KMS-11 (cell line): ENCODE data around the gene GLIPR2.
"Not testable (repeated sequence)": the region's sequence is repeated elsewhere in the genome, so short reads cannot be mapped to it uniquely, and the experiment has no call there.

Experiments
- H2AFZ ChIP-seq: fragments of 200-600 bp; sonication (generic); 2 replicates; pipeline ENCODE4 v1.6.1; 2016; ENCODE audit warnings: antibody characterized with exemption, mixed run types, low read depth
- H3K27ac ChIP-seq: fragments of 200-600 bp; sonication (generic); 2 replicates; pipeline ENCODE4 v1.6.1; 2016; ENCODE audit warnings: mild to moderate bottlenecking, mixed run types
- H3K27me3 ChIP-seq: fragments of 200-600 bp; sonication (generic); 2 replicates; pipeline ENCODE4 v1.6.1; 2017; ENCODE audit warnings: mild to moderate bottlenecking, low read depth, mixed run types, moderate library complexity; ENCODE audit not compliant: insufficient read depth
- H3K36me3 ChIP-seq: fragments of 200-600 bp; sonication (generic); 2 replicates; pipeline ENCODE4 v1.6.1; 2017; ENCODE audit warnings: mild to moderate bottlenecking, mixed run types; ENCODE audit not compliant: insufficient read depth
- H3K4me1 ChIP-seq: fragments of 200-600 bp; sonication (generic); 2 replicates; pipeline ENCODE4 v1.6.1; 2016; ENCODE audit warnings: mild to moderate bottlenecking, low read depth, mixed run types; ENCODE audit not compliant: poor library complexity, severe bottlenecking
- H3K4me2 ChIP-seq: fragments of 200-600 bp; sonication (generic); 2 replicates; pipeline ENCODE4 v1.7.0; 2016; ENCODE audit warnings: mild to moderate bottlenecking, mixed run types
- H3K4me3 ChIP-seq: fragments of 200-600 bp; sonication (generic); IDR thresholded peaks from 2 replicates; pipeline ENCODE4 v1.6.1; 2017; ENCODE audit warnings: low read depth, low read length, mixed read lengths; ENCODE audit not compliant: insufficient read depth
- H3K79me2 ChIP-seq: fragments of 200-600 bp; sonication (generic); 2 replicates; pipeline ENCODE4 v1.6.1; 2016; ENCODE audit warnings: low read depth, mixed run types; ENCODE audit not compliant: insufficient read depth
- H3K9ac ChIP-seq: fragments of 200-600 bp; sonication (generic); 2 replicates; pipeline ENCODE4 v1.6.1; 2016; ENCODE audit warnings: mild to moderate bottlenecking, mixed run types
- H4K20me1 ChIP-seq: fragments of 200-600 bp; sonication (generic); 2 replicates; pipeline ENCODE4 v1.6.1; 2016; ENCODE audit warnings: mild to moderate bottlenecking, mixed run types; ENCODE audit not compliant: insufficient read depth
- CTCF ChIP-seq: fragments of 200-600 bp; sonication (generic); conservative IDR thresholded peaks from 2 replicates; pipeline ENCODE4 v1.6.1; 2017; ENCODE audit warnings: low read depth, mild to moderate bottlenecking, antibody characterized with exemption, low read length, moderate library complexity, mixed read lengths

Gene GLIPR2

GRCh38 chr9:36174271-36174670 lies 37.7 kb downstream of the GLIPR2 start:
- Histone ChIP-seq H3K4me3 (no peak overlapping the region), H3K9ac (no peak overlapping the region), H3K79me2 (no peaks in the 10 kb centered on the region), H4K20me1 (no peaks in the 10 kb centered on the region), H2AFZ (no peak overlapping the region), H3K36me3 (no peaks in the 10 kb centered on the region), H3K4me1 (no peaks in the 10 kb centered on the region), H3K27ac (no peak overlapping the region), H3K27me3 (no peaks in the 10 kb centered on the region), H3K4me2 (no peak overlapping the region)
- TF ChIP-seq CTCF = no peak

GRCh38 chr9:36174731-36175130 lies 38.2 kb downstream of the GLIPR2 start:
- TF ChIP-seq CTCF = no peak
- Histone ChIP-seq H4K20me1 (no peaks in the 10 kb centered on the region), H3K4me1 (no peaks in the 10 kb centered on the region), H3K27ac (no peak overlapping the region), H3K4me2 (no peak overlapping the region), H3K36me3 (no peaks in the 10 kb centered on the region), H3K9ac (no peak overlapping the region), H3K27me3 (no peaks in the 10 kb centered on the region), H3K79me2 (no peaks in the 10 kb centered on the region), H2AFZ (no peak overlapping the region), H3K4me3 (no peak overlapping the region)

- H3K4me1 ChIP-seq, H3K27me3 ChIP-seq, H3K79me2 ChIP-seq, H3K36me3 ChIP-seq, H3K27ac ChIP-seq, H2AFZ ChIP-seq, H4K20me1 ChIP-seq, H3K4me3 ChIP-seq, H3K9ac ChIP-seq, H3K4me2 ChIP-seq: not testable (repeated sequence)
Measured at GRCh38 chr9:36175209-36175608, 38.7 kb downstream of the GLIPR2 start.

GRCh38 chr9:36176496-36176895 lies 40.0 kb downstream of the GLIPR2 start:
- not testable (repeated sequence) for H3K79me2 ChIP-seq, H3K9ac ChIP-seq, H3K4me3 ChIP-seq, H4K20me1 ChIP-seq, H3K4me2 ChIP-seq, H3K27ac ChIP-seq, H2AFZ ChIP-seq, H3K36me3 ChIP-seq, H3K27me3 ChIP-seq, H3K4me1 ChIP-seq

- no peak for TF ChIP-seq CTCF
- Histone ChIP-seq H4K20me1 (no peaks in the 10 kb centered on the region), H2AFZ (no peak overlapping the region), H3K4me2 (no peak overlapping the region), H3K4me3 (no peak overlapping the region), H3K79me2 (no peaks in the 10 kb centered on the region), H3K9ac (no peak overlapping the region), H3K4me1 (no peaks in the 10 kb centered on the region), H3K36me3 (no peaks in the 10 kb centered on the region), H3K27ac (no peak overlapping the region), H3K27me3 (no peaks in the 10 kb centered on the region)
Measured at GRCh38 chr9:36177571-36177970, 41.0 kb downstream of the GLIPR2 start.

- not testable (repeated sequence) for H3K27me3 ChIP-seq, H4K20me1 ChIP-seq, H3K9ac ChIP-seq, H3K4me1 ChIP-seq, H3K27ac ChIP-seq, H3K4me2 ChIP-seq, H3K79me2 ChIP-seq, H3K36me3 ChIP-seq, H3K4me3 ChIP-seq, H2AFZ ChIP-seq
Measured at GRCh38 chr9:36180243-36180642, 43.7 kb downstream of the GLIPR2 start.
